Measurements from ENCODE around the gene MYBPC3.

MYBPC3 gene

DNA sequence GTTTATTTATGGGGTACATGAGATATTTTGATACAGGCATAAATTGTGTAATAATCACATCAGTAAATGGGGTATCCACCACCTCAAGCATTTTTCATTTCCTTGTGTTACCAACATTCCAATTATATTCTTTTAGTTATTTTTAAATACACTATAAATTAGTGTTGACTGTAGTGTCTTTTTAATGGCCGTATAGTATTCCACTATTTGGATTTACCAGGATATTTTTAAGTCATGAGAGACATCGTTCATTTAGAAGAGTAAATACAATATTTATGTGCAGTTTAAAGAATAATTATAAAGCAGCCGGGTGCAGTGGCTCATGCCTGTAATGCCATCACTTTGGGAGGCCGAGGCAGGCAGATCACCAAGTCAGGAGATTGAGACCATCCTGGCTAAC, 32.0 kb upstream of the MYBPC3 start:
- no peak for DNase-seq (ENCODE audit: low read depth, low spot score)

DNA sequence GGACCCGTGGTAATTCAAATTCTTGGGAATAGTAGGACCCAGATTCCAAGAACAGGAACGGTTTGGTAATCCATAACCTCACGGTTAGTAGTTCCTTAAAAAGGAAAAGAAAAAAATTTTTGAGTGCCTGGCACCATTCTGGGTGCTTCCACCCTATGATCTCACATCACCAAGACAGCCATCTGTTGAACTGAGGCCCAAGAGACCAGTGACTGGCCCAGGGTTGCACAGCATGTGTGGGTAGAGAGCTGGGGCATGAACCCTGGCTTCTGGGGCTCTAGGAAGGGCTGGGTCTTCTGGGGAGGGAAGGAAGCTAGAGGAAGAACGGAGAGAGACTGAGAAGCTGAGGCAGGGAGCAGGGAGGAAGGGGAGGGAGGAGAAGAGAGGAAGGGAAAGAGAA, 30.6 kb upstream of the MYBPC3 start:
- DNase-seq (ENCODE audit: low read depth, low spot score), result no peak

DNA sequence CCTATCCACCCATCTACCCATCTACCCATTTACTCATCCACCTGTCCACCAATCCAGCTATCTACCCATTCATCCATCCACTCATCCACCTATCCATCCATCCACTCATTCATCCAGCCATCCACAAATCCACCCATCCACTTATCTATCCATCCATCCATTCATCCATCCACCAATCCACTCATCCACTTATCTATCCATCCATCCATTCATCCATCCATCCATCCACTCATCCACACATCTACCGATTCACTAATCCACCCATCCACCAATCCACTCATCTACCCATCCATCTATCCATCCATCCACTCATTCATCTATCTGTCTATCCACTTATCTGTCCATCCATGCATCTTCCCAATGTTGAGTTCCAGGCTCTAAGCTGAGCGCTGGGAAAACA, 27.6 kb upstream of the MYBPC3 start:
- DNase-seq (ENCODE audit: low read depth, low spot score), result no peak

DNA sequence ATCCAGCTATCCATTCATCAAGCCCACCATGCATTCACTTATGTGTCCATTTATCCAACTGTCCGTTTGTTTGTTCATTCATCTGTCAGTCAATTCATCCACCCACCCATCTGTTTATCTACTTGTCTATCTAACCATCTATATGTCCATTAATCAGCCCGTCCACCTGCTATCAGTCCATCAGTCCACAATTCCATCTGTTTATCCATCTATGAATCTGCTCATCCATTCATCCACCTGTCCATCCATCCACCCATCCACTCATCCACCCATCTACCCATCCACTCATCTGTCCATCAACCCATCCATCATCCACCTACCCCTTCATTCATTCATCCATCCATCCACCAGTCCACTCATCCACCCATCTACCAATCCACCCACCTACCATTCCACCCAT, 26.8 kb upstream of the MYBPC3 start:
- DNase-seq (ENCODE audit: low read depth, low spot score), result no peak

DNA sequence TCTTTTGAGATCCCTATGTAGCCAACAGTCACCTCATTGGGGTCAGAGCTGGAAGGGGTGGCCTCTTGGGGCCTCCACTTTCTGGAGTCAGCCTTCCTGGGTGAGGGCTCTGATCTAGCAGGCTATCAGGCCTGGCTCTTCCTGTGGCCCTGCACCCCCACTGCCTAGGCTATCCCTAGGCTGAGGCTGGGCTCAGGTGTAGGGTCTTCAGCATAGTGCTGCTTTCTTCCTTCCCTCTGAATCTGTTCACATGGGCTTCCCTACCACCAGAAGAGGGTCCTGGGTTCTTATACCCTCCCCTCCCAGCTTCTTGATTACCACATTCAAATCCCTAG, 26.3 kb upstream of the MYBPC3 start:
- no peak for DNase-seq (ENCODE audit: low read depth, low spot score)

DNA sequence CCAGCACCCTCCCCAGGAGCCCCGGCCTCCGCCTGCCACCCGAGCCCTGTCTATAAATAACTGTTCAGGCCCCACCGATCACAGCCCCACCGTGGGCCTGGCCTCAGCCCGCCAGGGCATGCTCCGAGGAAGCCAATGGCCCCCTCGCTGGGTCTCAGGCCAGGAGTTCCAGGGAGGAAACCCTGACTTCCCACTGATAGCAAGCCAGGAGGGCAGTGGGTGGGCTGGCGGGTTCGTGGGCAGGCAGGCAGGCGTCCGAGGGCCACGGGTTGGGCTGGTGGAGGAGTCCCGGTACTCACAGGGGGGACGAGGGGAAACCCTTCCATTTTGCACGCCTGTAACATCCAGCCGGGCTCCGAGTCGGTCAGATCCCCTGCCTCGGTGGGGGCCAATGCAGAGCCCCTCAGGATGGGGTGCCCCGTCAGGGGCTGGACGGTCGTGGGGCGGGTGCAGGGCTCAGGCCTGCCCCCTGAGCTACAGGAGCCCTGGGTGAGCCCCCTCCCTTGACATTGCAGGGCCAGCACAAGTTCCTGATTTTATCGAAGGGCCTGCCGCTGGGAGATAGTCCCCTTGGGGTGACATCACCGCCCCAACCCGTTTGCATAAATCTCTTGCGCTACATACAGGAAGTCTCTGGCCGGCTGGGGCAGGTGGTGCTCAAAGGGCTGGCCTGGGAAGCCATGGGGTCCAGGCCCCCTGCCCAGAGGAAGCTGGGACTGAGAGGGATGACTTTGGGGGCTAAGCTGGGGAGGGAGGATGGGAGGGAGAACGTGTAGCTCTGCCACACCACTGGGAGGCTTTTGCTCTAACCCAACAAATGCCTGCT, 25.7 kb upstream of the MYBPC3 start, which contains the start of gene SPI1:
TSS of gene SPI1 (minus strand) at position 538 of the 826 bp plus-strand sequence. CDS start at position 344, 194 bp downstream.
- no peak for DNase-seq (ENCODE audit: low read depth, low spot score)

DNA sequence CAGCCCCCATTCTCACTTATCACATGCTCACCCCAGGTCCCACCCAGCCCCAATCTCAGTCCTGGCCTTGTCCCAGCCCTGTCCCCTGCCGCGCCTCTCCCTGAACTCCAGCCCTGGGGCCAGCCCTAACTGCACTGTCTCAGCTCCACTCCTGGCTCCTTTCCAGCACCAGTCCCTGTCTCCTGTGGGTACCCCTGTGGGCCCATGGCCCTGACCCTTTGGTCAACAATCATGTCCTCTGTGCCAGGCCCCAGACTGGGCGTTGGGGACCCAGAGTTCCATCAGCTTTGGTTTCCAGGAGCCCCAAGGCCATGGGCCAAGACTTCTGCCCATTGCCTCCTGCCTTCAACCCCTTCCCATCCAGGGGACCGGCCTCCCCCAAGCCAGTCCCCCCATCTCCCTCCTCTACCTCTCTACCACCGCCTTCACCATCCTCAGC, 25.1 kb upstream of the MYBPC3 start:
- no peak for DNase-seq (ENCODE audit: low read depth, low spot score)

DNA sequence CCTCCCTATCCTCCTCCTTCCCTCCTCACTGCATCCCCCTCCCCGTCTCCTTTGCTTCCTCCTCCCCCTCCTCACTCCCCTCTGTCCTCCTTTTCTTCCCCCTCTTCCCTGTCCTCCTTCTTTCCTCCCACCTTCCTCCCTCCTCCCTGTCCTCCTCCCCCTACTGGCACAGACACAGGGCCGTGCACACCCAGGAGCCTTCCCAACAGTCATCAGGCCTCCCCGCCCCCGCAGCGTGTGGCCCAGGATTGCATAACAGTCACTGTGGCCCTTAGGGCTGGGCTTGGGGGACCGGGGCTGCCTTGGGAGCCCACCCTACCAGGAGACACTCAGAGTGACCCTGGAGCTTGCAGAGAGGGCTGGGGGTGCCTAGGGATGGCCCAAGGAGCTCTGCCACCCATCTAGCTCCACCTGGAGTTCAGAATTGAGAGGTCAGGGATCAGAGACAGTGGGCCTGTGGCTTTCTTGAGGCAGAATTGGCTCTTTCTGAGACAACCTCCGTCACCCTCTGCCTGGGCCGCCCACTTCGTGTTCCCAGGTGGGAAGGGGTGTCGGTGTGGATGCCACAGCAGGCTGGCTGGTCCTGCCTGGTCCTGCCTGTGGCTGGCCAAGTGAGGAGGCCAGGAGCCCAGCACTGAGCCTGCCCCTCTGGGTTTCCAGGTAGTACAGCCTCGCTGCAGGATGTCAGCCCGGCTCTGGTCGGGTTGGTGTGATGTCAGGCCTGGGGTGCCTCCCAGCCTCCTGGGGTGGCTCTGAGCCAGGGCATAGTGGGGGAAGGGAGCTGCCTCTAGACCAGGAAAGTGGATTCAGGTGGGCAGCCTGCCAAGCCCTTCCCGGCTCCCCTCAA, 24.2 kb upstream of the MYBPC3 start:
- no peak for DNase-seq (ENCODE audit: low read depth, low spot score)

DNA sequence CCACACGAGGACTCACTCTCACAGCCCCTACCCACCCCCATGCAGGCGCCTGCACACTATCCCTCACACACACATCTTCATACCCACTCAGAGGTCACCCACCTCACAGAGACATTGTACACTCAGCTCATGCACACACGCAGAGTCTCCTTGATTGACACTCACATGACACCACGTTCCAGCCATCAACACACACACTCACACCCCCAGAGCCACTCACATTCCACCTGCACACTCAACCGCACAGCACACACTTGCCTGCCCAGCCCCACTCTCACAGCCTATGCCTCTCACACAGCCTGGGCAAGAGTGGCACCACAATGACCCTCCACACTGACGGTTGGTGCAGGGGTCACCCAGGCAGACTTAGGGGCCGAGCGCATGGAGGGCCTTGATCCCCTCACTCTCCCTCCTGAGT, 23.6 kb upstream of the MYBPC3 start:
- no peak for DNase-seq (ENCODE audit: low read depth, low spot score)

DNA sequence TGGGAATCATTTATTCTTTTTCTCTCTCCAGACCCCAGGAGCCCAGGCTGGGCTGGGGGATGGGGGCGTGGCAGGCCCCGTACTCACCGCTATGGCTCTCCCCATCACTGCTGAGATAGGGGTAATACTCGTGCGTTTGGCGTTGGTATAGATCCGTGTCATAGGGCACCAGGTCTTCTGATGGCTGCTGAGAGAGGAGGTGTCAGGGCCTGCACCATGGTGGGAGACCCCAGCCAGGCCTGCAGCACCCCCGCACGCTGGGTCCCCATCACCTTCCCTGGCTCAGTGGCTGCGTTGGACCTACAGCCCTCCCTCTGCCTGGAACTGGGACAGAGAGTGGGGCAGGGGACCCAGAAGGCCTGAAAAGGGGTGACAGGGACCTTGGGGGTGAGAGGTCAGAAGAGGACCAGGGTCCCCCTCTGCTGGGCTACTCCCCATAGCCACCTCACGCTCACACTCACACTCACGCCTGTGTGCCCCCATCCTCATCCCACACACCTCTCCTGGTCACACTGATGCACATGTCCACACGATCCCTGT, 23.1 kb upstream of the MYBPC3 start:
- no peak for DNase-seq (ENCODE audit: low read depth, low spot score)

DNA sequence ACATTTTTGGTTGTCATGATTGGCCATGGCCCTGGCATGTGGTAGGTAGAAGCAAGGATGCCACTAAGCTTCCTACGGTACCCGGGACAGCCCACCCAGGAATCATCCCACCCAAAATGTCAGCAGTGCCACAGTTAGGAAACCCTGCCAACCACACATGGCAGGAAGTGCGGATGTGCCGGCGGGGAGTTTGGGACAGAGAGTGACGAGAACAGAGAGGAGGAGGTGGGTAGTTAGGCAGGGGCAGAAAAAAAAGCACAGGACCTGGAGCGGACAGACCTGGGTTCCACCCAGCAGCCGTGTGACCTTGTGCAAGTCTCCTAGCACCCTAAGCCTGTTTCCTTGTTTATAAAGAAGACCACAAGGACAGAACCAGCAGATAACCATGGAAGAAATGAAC, 22.5 kb upstream of the MYBPC3 start:
- DNase-seq (ENCODE audit: low read depth, low spot score), result no peak

DNA sequence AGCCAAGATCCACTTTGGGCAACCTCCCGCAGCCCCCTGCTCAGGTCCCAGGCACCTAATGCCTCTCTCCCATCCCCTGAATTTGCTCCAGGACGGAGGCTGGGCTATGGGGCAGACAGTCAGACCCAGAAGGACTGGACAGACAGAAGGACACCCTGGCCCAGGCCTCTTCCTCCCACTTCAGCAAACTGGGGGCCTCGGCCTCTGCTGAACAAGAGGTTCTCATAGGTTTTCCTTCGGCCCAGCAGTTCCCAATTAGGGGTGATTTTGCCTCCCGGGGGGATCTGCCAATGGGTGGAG, 22.2 kb upstream of the MYBPC3 start:
- no peak for DNase-seq (ENCODE audit: low read depth, low spot score)

DNA sequence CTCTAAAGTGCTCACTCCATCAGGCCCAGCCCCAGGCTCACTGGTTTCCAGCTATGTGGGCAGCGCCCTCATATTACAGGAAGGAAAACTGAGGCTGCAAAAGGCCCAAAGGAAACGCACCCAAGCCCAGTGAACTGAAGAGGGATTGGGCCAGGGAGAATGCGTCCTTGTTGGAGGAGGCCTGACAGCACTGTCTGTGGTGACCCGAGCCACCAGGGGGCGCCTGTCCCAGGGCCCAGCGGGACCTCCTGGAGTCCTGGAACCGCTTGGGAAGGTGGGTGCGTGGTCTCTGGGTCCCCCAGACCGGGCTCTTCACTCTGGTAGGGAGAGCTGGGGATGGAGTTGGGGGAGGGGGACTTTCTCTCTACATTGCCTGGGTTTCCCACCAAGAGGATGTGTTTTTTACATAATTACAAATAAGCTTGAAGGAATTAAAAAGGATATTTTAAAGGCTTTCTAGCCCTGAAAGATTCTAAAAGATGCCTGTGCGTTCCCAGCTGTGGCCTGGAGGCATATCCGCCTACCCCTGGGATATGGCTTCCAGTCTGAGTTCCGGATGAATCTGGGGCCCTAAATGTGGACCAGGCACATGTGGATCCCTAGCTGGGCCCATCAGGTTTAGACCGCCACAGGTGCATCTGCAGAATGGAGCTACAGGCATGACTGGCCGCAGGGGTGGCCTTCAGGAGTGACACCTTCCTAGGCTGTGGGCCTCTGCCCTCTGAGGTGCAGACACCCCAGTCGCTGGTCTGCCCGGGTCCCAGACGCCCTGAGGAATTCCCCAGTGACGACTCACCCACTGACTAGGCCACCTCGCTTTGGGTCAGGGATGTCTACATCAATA, 21.6 kb upstream of the MYBPC3 start:
- DNase-seq (ENCODE audit: low read depth, low spot score), result peak; percentile 74

DNA sequence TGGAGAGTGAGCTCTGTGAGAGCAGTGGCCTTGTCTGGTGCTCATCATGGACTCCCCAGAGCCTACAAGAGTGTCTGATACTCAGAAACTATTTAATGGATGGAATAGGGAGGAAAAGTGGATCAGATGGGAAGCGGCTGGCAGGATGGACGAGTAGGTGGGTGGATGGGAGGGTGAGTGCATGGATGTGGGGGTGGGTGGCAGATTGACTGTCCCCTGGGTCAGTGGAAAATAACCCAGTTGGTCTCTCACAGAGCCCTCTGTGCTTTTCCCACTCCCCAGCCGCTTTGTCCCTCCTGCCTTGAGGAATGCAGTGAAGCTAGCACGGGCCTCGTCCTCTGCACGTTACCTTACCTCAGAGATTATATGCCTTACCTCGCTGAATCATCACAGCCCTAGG, 19.9 kb upstream of the MYBPC3 start:
- DNase-seq (ENCODE audit: low read depth, low spot score), result no peak

DNA sequence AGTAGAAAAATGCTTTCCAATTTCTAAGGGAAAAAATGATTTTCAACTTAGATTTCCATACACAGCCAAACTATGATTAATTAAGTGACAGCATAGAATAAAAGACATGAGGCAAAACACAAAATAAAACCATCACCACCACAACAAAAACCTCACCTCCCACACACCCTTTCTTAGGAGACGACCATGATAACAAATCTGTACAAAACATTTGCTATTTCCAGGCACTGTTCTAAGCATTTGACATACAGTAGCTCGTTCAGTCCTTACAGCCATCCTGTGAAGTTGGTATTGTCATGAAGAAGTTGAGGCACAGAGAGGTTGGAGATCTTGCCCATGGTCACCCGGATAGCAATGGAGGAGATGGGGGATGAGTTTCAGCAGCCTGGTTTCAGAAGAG, 17.2 kb upstream of the MYBPC3 start:
- no peak for DNase-seq (ENCODE audit: low read depth, low spot score)

DNA sequence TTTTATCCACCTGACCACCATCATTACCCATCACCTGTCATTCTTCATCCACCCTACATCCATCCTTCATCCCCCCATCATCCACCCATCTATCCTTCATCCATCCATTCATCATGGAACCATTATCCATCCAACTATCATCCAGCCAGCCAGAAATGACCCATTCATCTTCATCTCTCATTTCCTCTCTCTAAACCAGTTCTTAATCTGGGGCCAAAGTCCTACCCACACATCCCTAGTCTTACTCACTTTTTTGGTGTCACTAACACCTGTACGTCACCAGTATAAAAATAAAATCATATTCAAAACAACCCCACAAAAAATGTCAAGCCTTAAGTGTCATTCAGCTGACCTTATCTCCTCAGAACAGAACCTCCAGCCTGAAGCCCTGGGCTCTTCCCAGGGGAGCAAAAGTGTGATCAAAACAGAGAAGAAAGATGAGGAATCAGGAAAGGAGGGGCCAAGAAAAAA, 13.6 kb upstream of the MYBPC3 start:
- no peak for DNase-seq (ENCODE audit: low read depth, low spot score)

DNA sequence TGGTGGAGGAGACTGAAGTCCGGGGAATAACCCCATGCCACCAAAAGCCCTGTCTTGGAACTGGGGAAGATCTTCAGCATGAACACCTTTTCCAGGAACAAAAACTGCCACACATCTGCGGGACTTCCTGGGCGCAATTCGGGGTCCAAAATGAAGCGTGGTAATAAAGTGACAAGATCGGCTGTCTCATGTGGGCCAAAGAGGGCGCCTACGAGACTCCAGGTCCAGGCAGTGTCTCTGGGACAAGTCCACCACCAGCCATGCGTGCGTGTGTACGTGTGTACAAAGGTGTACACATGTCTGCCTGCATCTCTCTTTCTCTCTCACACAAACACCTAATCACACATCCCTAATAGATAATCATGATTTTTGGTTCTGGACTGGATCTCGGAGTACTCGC, 8.9 kb upstream of the MYBPC3 start:
- DNase-seq (ENCODE audit: low read depth, low spot score), result no peak

DNA sequence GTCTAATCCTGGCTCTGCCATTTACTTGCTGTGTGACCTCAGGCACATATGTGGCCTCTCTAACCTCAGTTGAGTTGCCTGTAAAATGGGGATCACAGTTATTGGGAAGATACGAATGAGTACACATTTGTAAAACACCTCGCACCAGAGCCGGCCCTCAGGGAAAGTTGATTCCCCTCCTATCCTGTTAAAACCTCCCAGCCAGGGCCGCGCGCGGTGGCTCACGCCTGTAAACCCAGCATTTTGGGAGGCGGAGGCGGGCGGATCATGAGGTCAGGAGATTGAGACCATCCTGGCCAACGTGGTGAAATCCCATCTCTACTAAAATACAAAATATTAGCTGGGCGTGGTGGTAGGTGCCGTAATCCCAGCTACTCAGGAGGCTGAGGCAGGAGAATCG, 7.8 kb upstream of the MYBPC3 start:
- DNase-seq (ENCODE audit: low read depth, low spot score), result no peak

DNA sequence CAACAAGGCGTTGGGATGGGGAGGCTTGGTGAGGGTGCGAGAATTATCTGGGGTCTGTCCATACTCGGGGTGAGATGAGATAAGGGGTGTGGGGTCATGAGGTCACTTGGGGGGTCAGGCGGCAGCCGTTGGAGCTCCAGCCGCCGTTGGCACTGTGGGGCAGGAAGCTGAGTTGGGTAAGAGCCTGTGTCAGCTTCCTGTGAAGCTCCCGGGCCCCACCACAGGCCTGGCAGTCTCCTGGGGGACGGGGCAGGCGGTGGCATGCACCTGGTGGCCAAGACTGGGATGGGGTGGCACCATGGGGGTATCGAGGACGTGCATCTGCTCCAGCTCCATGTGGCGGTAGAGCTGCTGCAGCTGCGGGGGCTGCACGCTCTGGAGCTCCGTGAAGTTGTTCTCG, 7.1 kb upstream of the MYBPC3 start:
- no peak for DNase-seq (ENCODE audit: low read depth, low spot score)

DNA sequence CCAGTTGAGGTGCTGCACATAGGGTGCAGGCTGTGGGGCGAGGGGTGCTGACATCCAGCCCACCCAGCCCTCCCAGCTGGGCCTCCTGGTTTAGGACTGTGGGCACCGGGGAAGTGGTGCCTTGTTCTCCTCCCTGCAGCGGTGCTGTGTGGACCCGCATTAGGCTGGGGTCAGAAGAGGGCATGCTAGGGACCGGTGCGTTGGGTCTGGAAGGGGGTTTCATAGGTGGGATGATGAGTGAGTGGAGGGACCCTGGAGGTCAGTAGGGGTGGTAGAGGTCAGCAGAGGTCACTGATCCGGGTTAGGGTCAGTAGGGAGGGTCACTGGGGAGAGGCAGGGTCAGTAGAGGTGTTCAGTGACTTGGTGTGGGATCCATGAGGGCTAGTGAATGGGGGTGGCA, 6.7 kb upstream of the MYBPC3 start:
- DNase-seq (ENCODE audit: low read depth, low spot score), result no peak

DNA sequence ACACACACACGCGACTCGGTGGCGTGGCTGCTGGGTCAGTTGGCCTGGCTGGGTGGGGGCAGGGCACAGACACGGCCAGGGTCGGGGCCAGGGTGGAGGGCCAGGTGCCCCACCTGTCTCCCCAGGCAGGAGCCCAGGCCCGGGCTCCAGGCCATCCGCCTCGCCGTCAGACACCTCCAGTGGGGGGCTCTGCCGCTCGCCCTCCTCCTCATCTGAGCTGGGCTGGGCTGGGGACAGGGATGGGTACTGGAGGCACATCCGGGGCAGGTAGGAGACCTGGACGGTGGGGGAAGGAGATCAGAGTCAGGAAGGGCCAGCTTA, 6.2 kb upstream of the MYBPC3 start:
- no peak for DNase-seq (ENCODE audit: low read depth, low spot score)
